Colon (tissue), 2 donors: ENCODE data around the gene SKAP1.
"Not testable (repeated sequence)": the region's sequence is repeated elsewhere in the genome, so short reads cannot be mapped to it uniquely, and the experiment has no call there.

ENCODE experiments used
- FAIRE-seq: peaks from 2 replicates; lab custom pipeline; 2012; peaks lifted over from hg19 to GRCh38; lab: Jason Lieb, UNC
- donor health status: control.
- donor health status: control.

The SKAP1 gene

DNA sequence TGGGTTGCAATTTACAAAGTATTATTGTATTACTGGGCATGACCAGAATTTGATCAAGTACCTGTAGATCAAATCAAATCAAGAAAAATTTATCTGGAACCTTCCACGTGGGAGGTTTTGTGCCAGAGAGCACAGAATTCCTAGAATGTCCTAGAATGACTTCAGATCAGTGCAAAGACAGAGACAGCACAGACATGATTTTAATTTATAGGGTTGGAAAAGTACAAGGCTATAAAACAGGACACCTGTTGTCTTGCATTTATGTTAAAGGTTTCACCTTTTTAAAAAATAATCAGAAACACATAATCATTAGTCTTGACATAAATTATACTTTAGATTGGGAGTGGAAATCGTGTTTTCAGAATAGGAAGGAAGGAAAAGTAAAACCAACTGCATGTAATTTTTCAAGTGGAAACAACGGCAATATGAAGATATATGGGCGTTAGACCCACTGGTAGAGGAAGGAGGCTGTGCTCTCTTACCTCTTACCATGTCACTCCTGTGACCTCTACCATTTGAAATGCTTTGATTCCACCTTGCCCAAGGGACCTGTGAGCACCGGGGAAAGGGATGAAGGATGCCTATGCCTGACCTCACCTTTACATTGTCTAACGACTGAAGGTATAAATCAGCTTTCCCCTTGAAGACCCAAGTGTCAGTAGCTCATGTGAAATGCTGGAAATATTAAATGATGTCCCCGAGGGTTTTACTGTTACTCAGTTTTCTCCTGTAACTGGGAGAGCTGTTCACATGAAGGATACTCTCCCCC lies 222.1 kb downstream of the SKAP1 start:
- FAIRE-seq: no peak

DNA sequence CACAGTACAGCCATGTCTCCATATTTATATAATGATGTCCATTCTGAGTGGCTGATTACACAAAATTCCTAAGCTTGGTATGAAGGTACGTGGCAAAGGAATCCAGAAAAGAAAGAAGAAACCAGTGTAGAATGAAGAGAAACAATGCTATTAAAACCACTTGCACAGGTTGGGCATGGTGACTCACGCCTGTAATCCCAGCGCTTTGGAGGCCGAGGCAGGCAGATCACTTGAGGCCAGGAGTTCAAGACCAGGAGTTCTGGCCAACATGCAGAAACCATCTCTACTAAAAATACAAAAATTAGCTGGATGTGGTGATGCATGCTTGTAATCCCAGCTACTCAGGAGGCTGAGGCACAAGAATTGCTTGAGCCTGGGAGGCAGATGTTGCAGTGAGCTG lies 223.0 kb downstream of the SKAP1 start:
- not testable (repeated sequence) for FAIRE-seq

GRCh38 chr17:48202959-48203358 lies 227.1 kb downstream of the SKAP1 start:
- no peak for FAIRE-seq

- no peak for FAIRE-seq
These were observed 231.0 kb downstream of the SKAP1 start for GRCh38 chr17:48198950-48199541.

DNA sequence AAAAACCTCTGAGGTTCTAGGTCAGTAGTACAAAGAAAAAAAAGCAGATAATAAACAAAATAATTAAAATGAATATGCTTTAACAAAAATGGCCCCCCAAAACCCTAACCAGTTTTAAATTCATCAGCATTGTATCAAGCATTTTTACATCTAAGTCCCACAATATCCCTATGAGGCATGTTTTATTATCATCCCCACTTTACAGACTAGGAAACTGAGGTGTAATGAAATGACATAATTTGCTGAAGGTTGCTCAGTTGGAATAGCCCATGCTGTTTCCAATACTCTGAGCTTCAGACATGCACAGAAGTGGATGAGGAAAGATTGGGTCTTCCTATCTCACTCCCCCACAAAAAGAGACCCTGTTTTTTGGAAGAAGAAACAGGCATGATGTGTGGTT lies 234.1 kb downstream of the SKAP1 start:
- no peak for FAIRE-seq

DNA sequence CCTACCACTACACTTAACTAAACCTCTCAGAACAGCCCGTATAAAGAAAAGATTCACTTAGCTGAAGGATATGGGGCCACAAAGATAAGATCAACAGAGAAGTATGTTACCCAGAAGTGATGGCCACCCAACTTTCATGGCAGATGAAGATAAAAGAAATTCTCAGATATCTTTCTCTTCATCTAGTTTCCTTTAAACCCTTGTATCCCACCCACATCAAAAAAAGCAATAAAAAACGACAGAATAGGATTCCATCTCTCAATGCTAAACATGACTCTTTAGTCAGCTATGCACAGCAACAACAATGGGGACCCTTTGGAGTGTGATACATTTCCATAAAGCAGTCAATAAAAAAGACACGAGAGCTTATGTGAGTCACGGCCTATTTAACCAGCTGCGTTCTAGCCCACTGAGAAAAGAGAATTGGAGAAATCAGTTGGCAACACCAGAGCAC lies 235.9 kb downstream of the SKAP1 start:
- FAIRE-seq: no peak

GRCh38 chr17:48192321-48192731 lies 237.7 kb downstream of the SKAP1 start:
- FAIRE-seq: no peak

DNA sequence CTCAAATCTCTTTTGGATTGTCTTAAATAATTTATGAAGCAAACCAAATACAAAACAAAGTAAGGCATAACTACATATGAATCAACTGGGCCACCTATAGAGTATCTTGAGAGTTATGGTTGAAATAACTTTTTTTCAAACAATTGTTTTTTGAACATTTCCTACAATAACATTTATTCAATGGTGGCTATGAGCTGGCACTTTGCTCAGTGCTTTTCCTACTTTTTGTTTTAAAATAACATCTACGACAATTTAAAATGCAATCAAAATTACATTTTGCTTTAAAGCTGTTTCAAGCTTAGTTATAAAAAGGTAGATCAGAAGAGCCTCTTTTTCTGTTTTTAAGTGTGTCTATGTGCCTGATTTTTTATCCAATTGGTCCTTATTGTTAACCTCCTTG lies 238.7 kb downstream of the SKAP1 start:
- FAIRE-seq: no peak

DNA sequence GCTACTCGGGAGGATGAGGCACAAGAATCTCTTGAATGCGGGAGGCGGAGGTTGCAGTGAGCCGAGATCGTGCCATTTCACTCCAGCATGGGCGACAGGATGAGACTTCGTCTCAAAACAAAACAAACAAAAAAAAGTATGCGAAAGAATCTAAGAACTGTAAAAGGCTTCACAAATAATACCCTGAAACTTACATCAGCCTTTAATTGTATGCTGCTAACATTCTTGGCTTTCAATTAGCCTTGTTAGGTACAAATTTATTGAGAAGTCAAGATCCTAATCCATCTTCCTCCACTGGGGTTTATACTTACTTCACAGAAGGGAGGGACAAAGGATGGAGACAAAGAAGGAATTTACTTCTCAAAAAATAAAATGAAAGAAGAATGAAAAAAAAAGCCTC lies 239.1 kb downstream of the SKAP1 start:
- no peak for FAIRE-seq

DNA sequence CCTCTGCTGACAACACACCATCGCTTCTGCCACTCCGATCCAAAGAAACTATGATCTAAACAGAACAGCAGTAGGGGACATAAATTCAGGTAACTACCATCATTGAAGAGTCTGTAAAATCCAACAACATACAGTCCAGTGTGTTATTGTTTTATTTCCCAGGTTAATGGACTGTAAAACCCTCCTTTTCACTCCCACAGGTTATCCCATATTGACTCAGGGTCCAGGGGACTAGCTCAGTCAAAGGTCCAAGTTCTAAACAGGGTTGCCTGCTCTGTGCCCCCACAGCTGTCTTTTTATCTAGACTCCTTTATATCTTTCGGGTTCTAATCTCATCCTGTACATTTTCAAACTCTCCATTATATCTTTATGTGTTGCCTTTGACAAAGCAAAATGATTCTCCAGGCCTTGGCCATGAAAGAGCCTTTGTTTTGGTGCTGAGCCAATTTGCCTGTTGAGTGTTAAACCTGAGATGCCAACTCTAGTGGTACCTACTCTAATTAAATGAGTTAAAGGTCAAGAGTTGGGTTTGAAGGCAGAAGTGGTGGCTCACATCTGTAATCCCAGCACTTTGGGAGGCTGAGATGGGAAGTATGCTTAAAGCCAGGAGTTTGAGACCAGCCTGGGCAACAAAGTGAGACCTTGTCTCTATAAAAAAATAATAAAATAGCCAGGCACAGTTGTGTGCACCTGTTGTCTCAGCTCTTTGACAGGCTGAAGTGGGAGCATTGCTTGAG lies 242.0 kb downstream of the SKAP1 start:
- no peak for FAIRE-seq

DNA sequence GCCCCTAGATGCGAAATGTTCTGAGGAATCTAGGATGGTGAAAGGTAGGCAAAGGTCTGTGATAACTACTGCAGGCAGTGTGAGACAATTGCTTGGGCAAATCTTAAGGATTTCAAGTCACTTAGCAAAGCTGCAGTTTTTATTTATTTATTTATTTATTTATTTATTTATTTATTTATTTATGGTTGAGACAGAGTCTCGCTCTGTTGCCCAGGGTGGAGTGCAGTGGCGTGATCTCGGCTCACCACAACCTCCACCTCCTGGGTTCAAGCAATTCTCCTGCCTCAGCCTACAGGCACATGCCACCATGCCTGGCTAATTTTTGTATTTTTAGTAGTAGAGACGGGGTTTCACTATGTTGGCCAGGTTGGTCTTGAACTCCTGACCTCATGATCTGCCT lies 243.7 kb downstream of the SKAP1 start:
- not testable (repeated sequence) for FAIRE-seq

DNA sequence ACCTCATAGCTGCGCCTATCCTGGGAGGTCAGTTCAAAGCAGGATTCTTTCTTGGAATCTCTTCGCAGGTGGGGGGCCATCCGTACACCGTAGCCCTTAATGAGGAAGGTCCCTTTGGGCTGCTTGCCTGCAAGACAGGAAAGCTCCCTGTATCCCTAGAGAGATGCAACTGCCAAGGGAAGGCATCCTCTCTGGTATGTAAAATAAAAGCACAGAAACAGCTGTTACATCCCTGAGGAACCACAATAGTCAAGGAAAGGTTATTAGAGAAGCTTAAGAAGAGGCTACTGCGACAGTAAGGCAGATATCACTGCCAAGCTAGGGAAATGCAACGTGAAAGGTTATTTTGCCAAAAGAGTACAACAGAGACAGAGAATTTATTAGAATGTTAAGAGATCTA lies 245.3 kb downstream of the SKAP1 start:
- FAIRE-seq: no peak

DNA sequence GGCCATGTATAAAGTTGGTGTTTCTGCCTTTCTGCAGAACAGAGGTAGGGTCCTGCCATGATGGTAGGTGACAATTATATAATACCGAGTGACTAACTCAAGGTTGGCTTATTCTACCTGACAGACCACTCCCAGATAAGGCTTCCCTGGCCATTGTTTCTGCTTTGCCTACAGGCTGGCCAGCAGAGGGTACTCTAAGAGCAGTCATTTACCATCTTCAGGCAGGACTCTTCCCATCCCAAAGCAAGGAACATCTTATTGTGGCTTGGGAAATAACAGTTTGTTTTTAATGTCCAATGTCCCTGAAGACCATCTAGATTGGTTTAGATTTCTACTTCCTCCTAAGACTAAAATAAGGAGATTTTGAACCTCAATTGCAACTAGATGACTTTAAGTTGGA lies 248.4 kb downstream of the SKAP1 start:
- no peak for FAIRE-seq

DNA sequence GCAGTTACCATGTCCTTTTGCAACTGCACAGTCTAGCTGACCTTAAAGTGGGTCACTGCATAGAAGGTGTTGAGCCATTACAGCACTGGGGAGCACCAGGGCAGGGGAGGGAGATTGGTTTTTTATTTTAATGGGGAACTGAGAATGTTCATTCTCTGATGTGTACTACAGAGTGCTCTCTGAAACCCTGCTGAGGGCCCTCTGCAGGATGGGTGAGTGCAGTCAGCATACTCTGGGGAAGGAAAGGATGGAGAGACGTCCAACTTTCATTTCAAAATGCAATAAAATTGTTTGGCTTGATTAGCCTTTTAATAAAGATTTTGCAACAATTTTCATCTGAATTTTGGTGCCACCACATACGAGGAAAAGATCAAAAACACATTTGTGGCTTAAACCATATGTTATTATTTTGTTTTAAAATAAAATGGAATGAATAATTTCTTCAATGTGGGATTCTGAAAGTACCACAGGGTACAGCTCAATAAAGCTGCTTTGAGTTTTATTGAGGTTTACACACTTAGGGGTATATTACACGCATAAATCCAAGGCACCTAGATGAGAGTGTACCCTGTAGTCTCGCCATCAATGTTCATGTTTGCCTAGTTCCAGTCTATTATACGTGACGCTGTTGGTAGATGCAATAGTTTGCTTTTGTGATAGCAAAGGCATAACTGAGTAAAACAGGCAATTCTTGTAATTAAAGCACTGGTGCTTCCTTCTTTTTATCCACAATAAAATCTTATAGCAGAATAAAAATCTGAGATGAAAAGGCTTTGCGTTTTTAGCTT lies 249.0 kb downstream of the SKAP1 start:
- FAIRE-seq: no peak

DNA sequence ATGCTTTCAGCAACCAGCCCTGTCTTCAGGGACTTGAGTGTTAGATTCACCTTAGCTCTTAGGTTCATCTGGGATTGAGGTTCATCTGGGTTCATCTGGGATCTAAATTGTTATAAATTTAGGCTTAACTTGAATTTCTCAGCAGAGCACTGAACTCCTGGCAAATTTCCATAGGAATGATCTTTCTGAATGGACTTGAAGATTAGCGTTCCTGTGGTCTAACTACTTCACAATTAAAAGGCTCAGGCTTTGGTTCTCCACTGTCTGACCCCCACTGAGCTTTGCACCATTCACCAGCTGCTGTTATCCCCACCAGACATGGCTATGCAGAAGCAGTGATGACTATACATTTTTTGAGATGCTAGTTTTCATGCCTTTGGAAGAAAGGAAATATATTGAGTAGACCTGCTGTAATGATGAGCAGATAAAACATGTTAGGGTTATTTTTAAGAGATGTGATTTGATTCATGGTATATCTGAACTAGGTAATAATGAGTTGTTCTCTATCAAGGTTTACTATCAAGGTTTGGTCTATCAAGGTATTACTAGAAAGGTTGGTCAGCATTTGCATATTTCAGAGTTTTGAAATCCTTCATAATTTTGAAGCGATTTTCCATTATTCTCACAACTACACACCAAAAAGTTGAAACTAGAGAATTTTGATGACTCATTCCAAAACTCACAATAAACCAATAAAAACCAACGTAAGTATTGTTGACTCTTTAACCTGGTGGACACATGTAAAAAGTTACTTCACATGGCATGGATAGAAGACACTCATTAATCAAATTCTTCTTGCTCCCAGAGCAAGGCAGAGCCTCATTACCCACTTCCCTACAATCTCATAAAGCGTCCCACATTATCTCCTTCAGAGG lies 250.7 kb downstream of the SKAP1 start:
- no peak for FAIRE-seq

GRCh38 chr17:48178317-48178716 lies 251.7 kb downstream of the SKAP1 start:
- FAIRE-seq: no peak

DNA sequence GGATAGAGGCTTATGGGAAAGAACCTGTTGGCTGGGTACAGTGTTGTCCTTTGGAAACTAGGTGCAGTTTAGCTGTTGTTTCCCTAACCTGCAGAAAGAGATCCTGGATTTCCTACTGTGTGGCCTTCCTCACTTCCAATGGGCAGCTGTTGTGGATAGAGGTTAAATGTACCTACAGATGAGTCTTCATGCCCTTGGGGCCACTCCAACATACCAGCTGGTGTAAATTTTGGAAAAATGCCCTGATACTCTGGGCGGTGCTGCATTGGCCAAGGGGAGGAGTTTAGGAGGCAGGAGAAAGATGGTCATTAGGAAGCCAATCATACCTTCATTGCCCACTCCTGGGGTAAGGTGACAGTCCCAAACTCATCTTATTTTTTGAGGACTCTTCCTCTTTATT lies 252.2 kb downstream of the SKAP1 start:
- no peak for FAIRE-seq

DNA sequence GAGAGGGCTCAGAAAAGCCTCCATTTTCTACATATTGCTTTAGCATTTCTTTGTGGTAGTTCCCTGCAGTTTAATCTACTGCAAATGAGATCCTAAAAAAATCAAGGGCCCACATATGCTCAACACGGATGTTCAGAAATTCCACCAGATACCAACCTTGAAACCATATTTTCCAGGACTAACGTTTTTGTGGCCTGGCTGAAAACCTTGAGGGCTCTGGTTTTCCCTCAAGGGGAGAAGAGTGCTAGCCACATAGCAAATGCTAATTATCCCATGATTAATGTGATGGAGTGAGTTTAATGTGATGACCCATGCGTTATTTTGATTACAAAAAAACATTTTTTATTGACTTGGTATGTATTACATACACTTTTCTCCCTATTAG lies 253.6 kb downstream of the SKAP1 start:
- FAIRE-seq: no peak

- no peak for FAIRE-seq
These were observed 254.1 kb downstream of the SKAP1 start for GRCh38 chr17:48175692-48176470.

DNA sequence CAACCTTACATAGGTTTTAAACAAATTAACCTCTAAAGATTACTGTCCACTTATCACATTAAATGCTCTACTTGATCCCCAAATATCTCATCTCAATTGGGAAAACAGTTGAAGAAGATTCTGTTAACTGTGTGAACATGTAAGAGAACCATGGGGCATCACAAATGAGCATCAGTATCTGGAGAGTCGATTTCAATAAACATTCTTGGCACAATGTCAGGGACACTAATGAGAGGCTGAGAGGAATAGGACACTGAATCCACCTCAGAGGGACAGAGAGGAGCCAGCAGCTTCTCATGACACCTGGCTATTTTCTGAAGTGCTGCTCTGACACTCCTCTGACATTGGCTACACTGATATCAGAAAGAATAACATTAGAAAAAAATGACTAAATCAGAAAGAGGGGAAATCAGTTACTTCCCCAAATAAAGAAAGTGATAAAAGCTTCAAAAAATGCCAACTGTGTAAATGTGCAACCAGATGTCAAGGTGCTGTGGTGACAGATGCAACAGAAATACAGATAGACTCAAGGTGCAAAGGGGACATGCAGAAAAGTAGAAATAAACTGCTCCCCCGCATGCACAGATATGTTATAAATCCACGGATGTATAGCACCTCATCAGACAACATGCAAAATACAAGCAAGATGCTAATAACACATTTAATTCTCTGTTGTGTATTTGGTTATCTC lies 255.0 kb downstream of the SKAP1 start:
- FAIRE-seq: no peak
